B cell (primary cell): ENCODE results near the gene DNAJB6. TPM values are rescaled to one million over a fixed set of nuclear protein-coding genes. Genes with fewer than 3 reads are reported as not detected.

Source experiments
- ATAC-seq: fragments of 200-7000 bp; cut with Tn5 transposase; one replicate; pipeline ENCODE4 v1.10.0; 2021; ENCODE audit warnings: low read depth, mild to moderate bottlenecking, moderate number of reproducible peaks, moderate library complexity
- CTCF ChIA-PET: fragments of 350-600 bp; sonication (Branson Sonifier 250); formaldehyde crosslinking; loops from one replicate; lab custom pipeline; 2021; ENCODE audit warnings: antibody characterized with exemption, inconsistent platforms; lab: Charles Lee
- POLR2A ChIA-PET: fragments of 350-600 bp; sonication (Branson Sonifier 250); formaldehyde crosslinking; loops from one replicate; lab custom pipeline; 2021; ENCODE audit warnings: antibody characterized with exemption; lab: Charles Lee
- DNase-seq: peaks from one replicate; pipeline ENCODE4 v3.0.0; 2013
- H2AFZ ChIP-seq: 2 replicates; pipeline ENCODE4 v1.6.1; 2012; ENCODE audit warnings: mild to moderate bottlenecking, low read depth, low read length; ENCODE audit not compliant: insufficient read depth, poor library complexity, severe bottlenecking
- H3K27ac ChIP-seq, 2 donors: 1 replicate in 1 of 2; 2 replicates in 1 of 2; pipeline ENCODE4 v1.5.1; 2012 to 2013; ENCODE audit warnings: low read length in 2 of 2, mild to moderate bottlenecking in 2 of 2, moderate library complexity in 1 of 2
- H3K27me3 ChIP-seq, 4 experiments: fragments of 200-600 bp in 1 of 4; sonication (generic) in 1 of 4; replicated peaks in 1 of 4; 1 replicate in 2 of 4; 2 replicates in 2 of 4; pipeline versions ENCODE4 v1.6.1 to v1.7.0; 2013 to 2016; ENCODE audit warnings: low read length in 3 of 4, mild to moderate bottlenecking in 2 of 4, mixed read lengths in 1 of 4, moderate library complexity in 1 of 4; ENCODE audit not compliant: insufficient read depth in 4 of 4, control insufficient read depth in 3 of 4; ENCODE audit errors: control extremely low read depth in 1 of 4
- H3K36me3 ChIP-seq, 2 experiments: replicated peaks in 1 of 2; 1 replicate in 1 of 2; 2 replicates in 1 of 2; pipeline versions ENCODE4 v1.6.1 to v1.7.1; 2013; ENCODE audit warnings: low read length in 1 of 2; ENCODE audit not compliant: insufficient read depth in 2 of 2, control insufficient read depth in 1 of 2; ENCODE audit errors: control extremely low read depth in 1 of 2, extremely low read depth in 1 of 2
- H3K4me1 ChIP-seq, 2 donors: fragments of 200-600 bp in 1 of 2; sonication (generic) in 1 of 2; 1 replicate in 1 of 2; 2 replicates in 1 of 2; pipeline versions ENCODE4 v1.5.1 to v1.6.1; 2013 to 2017; ENCODE audit warnings: low read length in 2 of 2; ENCODE audit not compliant: control insufficient read depth in 2 of 2, insufficient read depth in 2 of 2
- H3K4me2 ChIP-seq: replicated peaks from 2 replicates; pipeline ENCODE3; 2012; ENCODE audit warnings: mild to moderate bottlenecking, low read depth, low read length; ENCODE audit not compliant: poor library complexity, severe bottlenecking
- H3K4me3 ChIP-seq, 5 experiments: fragments of 200-600 bp in 1 of 5; sonication (generic) in 1 of 5; 1 replicate in 3 of 5; 2 replicates in 2 of 5; pipeline versions ENCODE4 v1.5.1 to v1.7.0; 2011 to 2016; ENCODE audit warnings: low read length in 4 of 5, mild to moderate bottlenecking in 4 of 5, low read depth in 2 of 5, control low read depth in 1 of 5, moderate library complexity in 1 of 5; ENCODE audit not compliant: insufficient read depth in 1 of 5; ENCODE audit errors: control extremely low read depth in 1 of 5, extremely low read depth in 1 of 5
- H3K79me2 ChIP-seq: fragments of 200-600 bp; sonication (generic); one replicate; pipeline ENCODE4 v1.6.0; 2016; ENCODE audit warnings: low read length; ENCODE audit not compliant: control insufficient read depth, insufficient read depth
- H3K9ac ChIP-seq: fragments of 200-600 bp; sonication (generic); 2 replicates; pipeline ENCODE4 v1.6.1; 2017; ENCODE audit warnings: mild to moderate bottlenecking, low read length, moderate library complexity
- H3K9me3 ChIP-seq, 3 donors: one replicate each; pipeline versions ENCODE4 v1.6.1 to v1.7.1; 2013; ENCODE audit warnings: low read length in 2 of 3; ENCODE audit not compliant: control insufficient read depth in 2 of 3, insufficient read depth in 1 of 3; ENCODE audit errors: control extremely low read depth in 1 of 3
- H4K20me1 ChIP-seq: 2 replicates; pipeline ENCODE4 v1.6.0; 2012; ENCODE audit warnings: mild to moderate bottlenecking, low read length; ENCODE audit not compliant: insufficient read depth, control insufficient read depth, poor library complexity, severe bottlenecking
- H3K27ac Mint-ChIP-seq: one replicate; pipeline ENCODE4 v1.8.0; 2021; ENCODE audit warnings: mixed read lengths
- H3K27me3 Mint-ChIP-seq: one replicate; pipeline ENCODE4 v1.8.0; 2021; ENCODE audit warnings: mixed read lengths
- H3K4me1 Mint-ChIP-seq: one replicate; pipeline ENCODE4 v1.8.0; 2021; ENCODE audit warnings: mixed read lengths
- H3K4me3 Mint-ChIP-seq: one replicate; pipeline ENCODE4 v1.8.0; 2021; ENCODE audit warnings: mixed read lengths
- H3K9me3 Mint-ChIP-seq: one replicate; pipeline ENCODE4 v1.8.0; 2022; ENCODE audit warnings: mixed read lengths; ENCODE audit not compliant: insufficient read depth
- CTCF ChIP-seq: fragments of 200-600 bp; IDR thresholded peaks from one replicate; pipeline ENCODE4 v1.8.0; 2022; ENCODE audit warnings: antibody characterized with exemption, mild to moderate bottlenecking
- EZH2 ChIP-seq: IDR thresholded peaks from 2 replicates; pipeline ENCODE4 v1.6.1; 2012; ENCODE audit warnings: borderline replicate concordance, low read depth, mild to moderate bottlenecking, moderate library complexity, low read length; ENCODE audit not compliant: insufficient read depth, poor library complexity, severe bottlenecking
- WGBS: methylation state at CpG from one replicate; pipeline ENCODE4 v1.1.5; 2013; ENCODE audit warnings: missing lambda C conversion rate; ENCODE audit not compliant: insufficient coverage; 5-methylcytosine and 5-hydroxymethylcytosine counted together
- intact Hi-C: fragments of 100-400 bp; cut with micrococcal nuclease; formaldehyde crosslinking; loops from one replicate; pipeline ENCODE4 v1.10.0; 2022
- polyA plus RNA-seq: library from polyadenylated mRNA; depleted of rRNA; stranded (reverse); fragments of >200 nt; gene quantifications from 2 replicates; pipeline ENCODE4 v1.2.3, GENCODE V29; 2012
- total RNA-seq, 2 donors: library from RNA; stranded (reverse); fragments of 120-200 nt in 1 of 2; gene quantifications; 1 replicate in 1 of 2; 2 replicates in 1 of 2; pipeline versions ENCODE4 v1.2.3 to v1.2.4, GENCODE V29; 2013 to 2022

DNAJB6 gene
- total and polyA plus RNA-seq, 2 donors (not counting 1 experiment from before 2014, with no cell fraction given) = 22.4 to 116 TPM

- Histone ChIP-seq H3K4me1 (peaks cover 0 to 13% of the 10 kb centered on the region in 2 donors), H3K36me3 (peaks cover 2 to 62% of the 10 kb centered on the region in 2 experiments), H3K4me3 (no peak overlapping the region), H2AFZ (no peak overlapping the region), H3K9ac (no peak overlapping the region), H3K9me3 (no peaks in the 10 kb centered on the region), H3K4me2 (no peak overlapping the region), H4K20me1 (peaks cover 99% of the 10 kb centered on the region), H3K27me3 (no peaks in the 10 kb centered on the region), H3K27ac (no peak overlapping the region), H3K79me2 (peaks cover 99% of the 10 kb centered on the region)
- no peak for DNase-seq
- no peak for ATAC-seq
- TF ChIP-seq CTCF (no peak), EZH2 (no peak)
- CTCF ChIA-PET = no interaction called here
- Mint-ChIP-seq H3K27ac (no peak overlapping the region), H3K27me3 (no peaks in the 10 kb centered on the region), H3K4me3 (no peak overlapping the region), H3K9me3 (no peaks in the 10 kb centered on the region), H3K4me1 (peaks cover 36% of the 10 kb centered on the region)
- intact Hi-C loops = no loop called here
- POLR2A ChIA-PET = no interaction called here
- WGBS = 89% methylated on average over 5 of the region's 5 CpGs
Measured at GRCh38 chr7:157359581-157359980, 22.8 kb downstream of the DNAJB6 start.

- H3K9me3 ChIP-seq = no peaks in the 10 kb centered on the region
- no peaks in the 10 kb centered on the region for H3K27me3 ChIP-seq
- H3K27ac ChIP-seq = no peak overlapping the region
- H3K4me1 Mint-ChIP-seq = peaks cover 29% of the 10 kb centered on the region
- 92% methylated on average over 1 of the region's 3 CpGs for WGBS
- CTCF ChIA-PET = no interaction called here
- POLR2A ChIA-PET = no interaction called here
- TF ChIP-seq EZH2 = no peak
- TF ChIP-seq CTCF = no peak
- no peak overlapping the region for H3K4me2 ChIP-seq
- no peaks in the 10 kb centered on the region for H3K27me3 Mint-ChIP-seq
- intact Hi-C loops = no loop called here
- H3K79me2 ChIP-seq = peaks cover 99% of the 10 kb centered on the region
- H4K20me1 ChIP-seq = peaks cover 98% of the 10 kb centered on the region
- H3K4me1 ChIP-seq = peaks cover 0 to 10% of the 10 kb centered on the region in 2 donors
- H3K36me3 ChIP-seq = peaks cover 4 to 69% of the 10 kb centered on the region in 2 experiments
- H3K9me3 Mint-ChIP-seq = no peaks in the 10 kb centered on the region
- H3K4me3 Mint-ChIP-seq = no peak overlapping the region
- no peak for DNase-seq
- H3K27ac Mint-ChIP-seq = no peak overlapping the region
- ATAC-seq = no peak
- H3K4me3 ChIP-seq = no peak overlapping the region
- H3K9ac ChIP-seq = no peak overlapping the region
- H2AFZ ChIP-seq = no peak overlapping the region
Measured at GRCh38 chr7:157360483-157361025, 23.8 kb downstream of the DNAJB6 start.
